K562 (cell line): ENCODE measurements around the gene HCFC1R1. TPM values are rescaled to one million over a fixed set of nuclear protein-coding genes. Genes with fewer than 3 reads are reported as not detected.

Experiments used
- CC2D1A ChIP-seq: fragments of 450-650 bp; IDR thresholded peaks from 2 replicates; pipeline ENCODE4 v1.6.1; 2017; ENCODE audit warnings: mild to moderate bottlenecking
- EP400 ChIP-seq: fragments of 450-650 bp; IDR thresholded peaks from 2 replicates; pipeline ENCODE4 v1.6.1; 2017; ENCODE audit warnings: antibody characterized with exemption, mild to moderate bottlenecking, moderate library complexity
- GTF2F1 ChIP-seq: IDR thresholded peaks from 2 replicates; pipeline ENCODE4 v1.6.1; 2011; ENCODE audit warnings: low read depth, low read length, improper control_type of control experiment
- JUND ChIP-seq, 2 experiments: IDR thresholded peaks; 2 replicates in 1 of 2; 3 replicates in 1 of 2; pipeline ENCODE4 v1.6.1; 2011; ENCODE audit warnings: borderline replicate concordance in 2 of 2, low read depth in 2 of 2, low read length in 2 of 2, improper control_type of control experiment in 1 of 2, missing biosample characterization in 1 of 2, missing genetic modification characterization in 1 of 2, missing genetic modification reagents in 1 of 2
- MTA3 ChIP-seq: fragments of 450-650 bp; formaldehyde crosslinking; IDR thresholded peaks from 2 replicates; pipeline ENCODE4 v1.6.1; 2017; ENCODE audit warnings: mild to moderate bottlenecking, borderline replicate concordance
- MTF1 ChIP-seq: fragments of 250-450 bp; sonication (Bioruptor Pico); IDR thresholded peaks from 2 replicates; pipeline ENCODE4 v1.9.0; 2021; ENCODE audit warnings: moderate library complexity, mild to moderate bottlenecking, inconsistent platforms, borderline replicate concordance
- PHF21A ChIP-seq: fragments of 450-650 bp; IDR thresholded peaks from 2 replicates; pipeline ENCODE4 v1.6.1; 2017; ENCODE audit warnings: low read depth, borderline replicate concordance
- YY1 ChIP-seq, 3 experiments: IDR thresholded peaks; 2 replicates each; pipeline ENCODE4 v1.6.1; 2011; ENCODE audit warnings: low read length in 2 of 3, mild to moderate bottlenecking in 2 of 3, moderate library complexity in 2 of 3, borderline replicate concordance in 1 of 3, control low read depth in 1 of 3, low read depth in 1 of 3; ENCODE audit not compliant: insufficient read depth in 3 of 3, insufficient replicate concordance in 2 of 3, control insufficient read depth in 1 of 3, insufficient read length in 1 of 3; ENCODE audit errors: extremely low read depth in 1 of 3
- ZNF717 ChIP-seq: fragments of 250-450 bp; sonication (Bioruptor Pico); IDR thresholded peaks from 2 replicates; pipeline ENCODE4 v1.5.0; 2021
- polyA plus RNA-seq, 8 experiments: library from polyadenylated mRNA; depleted of rRNA in 4 of 8; stranded (reverse) in 5 of 8; unstranded in 3 of 8; fragments of >200 nt; fragmentation: Nextera tagmentation in 2 of 8; fragmentation: Illumina TruSeq in 1 of 8; extraction: Ambion mirVana in 2 of 8; extraction: Trizol in 1 of 8; gene quantifications; 2 replicates each; pipeline versions ENCODE4 v1.2.1 to v1.2.3, GENCODE V29; 2011 to 2014; ENCODE audit warnings: inconsistent platforms in 1 of 8, missing spikeins in 1 of 8
- total RNA-seq, 7 experiments: library from RNA; depleted of rRNA in 6 of 7; stranded (reverse); fragments of >200 nt in 6 of 7; fragmentation: Illumina TruSeq in 2 of 7; extraction: Trizol in 2 of 7; gene quantifications; 2 replicates each; pipeline versions ENCODE4 v1.2.1 to v1.2.3, GENCODE V29; 2011 to 2021; ENCODE audit warnings: low replicate concordance in 1 of 7
- TF ChIP-seq, protein P1 (sequence below): fragments of 450-650 bp; IDR thresholded peaks from 2 replicates; pipeline ENCODE4 v1.7.0; 2016; ENCODE audit warnings: borderline replicate concordance
- TF ChIP-seq, protein P2 (sequence below): fragments of 250-450 bp; sonication (Bioruptor Pico); IDR thresholded peaks from 2 replicates; pipeline ENCODE4 v1.5.0; 2021; ENCODE audit warnings: mild to moderate bottlenecking, borderline replicate concordance
- TF ChIP-seq, protein P3 (sequence below): IDR thresholded peaks from 2 replicates; pipeline ENCODE4 v1.6.1; 2011; ENCODE audit warnings: borderline replicate concordance, low read depth, mild to moderate bottlenecking, moderate library complexity, low read length; ENCODE audit not compliant: insufficient read depth, poor library complexity, severe bottlenecking
- TF ChIP-seq, protein P4 (sequence below): sonication (generic); formaldehyde crosslinking; IDR thresholded peaks from 2 replicates; pipeline ENCODE4 v1.8.0; 2022; ENCODE audit warnings: mild to moderate bottlenecking, missing genetic modification reagents
- TF ChIP-seq, protein P5 (sequence below): fragments of 450-650 bp; formaldehyde crosslinking; IDR thresholded peaks from 2 replicates; pipeline ENCODE4 v1.4.0; 2020; ENCODE audit warnings: mild to moderate bottlenecking, moderate library complexity

The HCFC1R1 gene
- total and polyA plus RNA-seq, 9 of the 15 experiments (the other 6 are each of a cell fraction or from before 2014, with no cell fraction given): 2.2 to 29.0 (median 11.2) TPM

DNA sequence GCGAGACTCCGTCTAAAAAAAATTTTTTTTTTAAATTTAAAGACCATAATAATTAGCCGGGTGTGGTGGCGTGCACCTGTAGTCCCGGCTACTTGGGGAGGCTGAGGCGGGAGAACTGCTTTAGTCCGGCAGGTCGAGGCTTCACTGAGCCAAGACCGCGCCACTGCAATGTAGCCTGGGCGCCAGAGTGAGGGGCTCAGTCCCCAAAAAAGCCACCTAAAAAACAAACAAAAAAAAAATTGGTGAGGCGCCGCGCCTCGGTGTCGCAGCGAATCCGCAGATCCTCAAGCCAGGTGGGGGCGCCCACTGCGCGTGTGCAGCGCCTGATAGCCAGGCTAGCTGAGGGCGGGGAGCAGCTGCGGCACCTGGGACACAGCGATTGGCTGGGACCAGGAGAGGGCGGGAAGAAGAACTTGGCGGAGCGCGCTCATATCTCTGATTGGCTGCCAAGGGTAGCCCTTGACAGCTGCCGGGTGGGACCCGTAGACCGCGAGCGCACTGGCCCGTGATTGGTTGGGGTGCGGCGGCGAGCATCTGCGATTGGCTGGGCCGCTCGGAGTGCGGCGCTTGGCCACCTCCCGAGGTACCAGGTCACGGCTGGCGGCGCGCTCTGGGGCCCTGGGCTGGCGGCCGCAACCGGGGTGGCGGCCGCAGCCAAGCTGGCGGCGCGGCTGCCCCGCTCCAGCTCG is 20.0 kb downstream of the HCFC1R1 start (continued):
- TF ChIP-seq, protein P1, sequence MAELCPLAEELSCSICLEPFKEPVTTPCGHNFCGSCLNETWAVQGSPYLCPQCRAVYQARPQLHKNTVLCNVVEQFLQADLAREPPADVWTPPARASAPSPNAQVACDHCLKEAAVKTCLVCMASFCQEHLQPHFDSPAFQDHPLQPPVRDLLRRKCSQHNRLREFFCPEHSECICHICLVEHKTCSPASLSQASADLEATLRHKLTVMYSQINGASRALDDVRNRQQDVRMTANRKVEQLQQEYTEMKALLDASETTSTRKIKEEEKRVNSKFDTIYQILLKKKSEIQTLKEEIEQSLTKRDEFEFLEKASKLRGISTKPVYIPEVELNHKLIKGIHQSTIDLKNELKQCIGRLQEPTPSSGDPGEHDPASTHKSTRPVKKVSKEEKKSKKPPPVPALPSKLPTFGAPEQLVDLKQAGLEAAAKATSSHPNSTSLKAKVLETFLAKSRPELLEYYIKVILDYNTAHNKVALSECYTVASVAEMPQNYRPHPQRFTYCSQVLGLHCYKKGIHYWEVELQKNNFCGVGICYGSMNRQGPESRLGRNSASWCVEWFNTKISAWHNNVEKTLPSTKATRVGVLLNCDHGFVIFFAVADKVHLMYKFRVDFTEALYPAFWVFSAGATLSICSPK: no peak
- TF ChIP-seq, protein P2, sequence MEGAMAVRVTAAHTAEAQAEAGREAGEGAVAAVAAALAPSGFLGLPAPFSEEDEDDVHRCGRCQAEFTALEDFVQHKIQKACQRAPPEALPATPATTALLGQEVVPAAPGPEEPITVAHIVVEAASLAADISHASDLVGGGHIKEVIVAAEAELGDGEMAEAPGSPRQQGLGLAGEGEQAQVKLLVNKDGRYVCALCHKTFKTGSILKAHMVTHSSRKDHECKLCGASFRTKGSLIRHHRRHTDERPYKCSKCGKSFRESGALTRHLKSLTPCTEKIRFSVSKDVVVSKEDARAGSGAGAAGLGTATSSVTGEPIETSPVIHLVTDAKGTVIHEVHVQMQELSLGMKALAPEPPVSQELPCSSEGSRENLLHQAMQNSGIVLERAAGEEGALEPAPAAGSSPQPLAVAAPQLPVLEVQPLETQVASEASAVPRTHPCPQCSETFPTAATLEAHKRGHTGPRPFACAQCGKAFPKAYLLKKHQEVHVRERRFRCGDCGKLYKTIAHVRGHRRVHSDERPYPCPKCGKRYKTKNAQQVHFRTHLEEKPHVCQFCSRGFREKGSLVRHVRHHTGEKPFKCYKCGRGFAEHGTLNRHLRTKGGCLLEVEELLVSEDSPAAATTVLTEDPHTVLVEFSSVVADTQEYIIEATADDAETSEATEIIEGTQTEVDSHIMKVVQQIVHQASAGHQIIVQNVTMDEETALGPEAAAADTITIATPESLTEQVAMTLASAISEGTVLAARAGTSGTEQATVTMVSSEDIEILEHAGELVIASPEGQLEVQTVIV: no peak
- TF ChIP-seq MTF1 (no peak), YY1 (IDR thresholded peaks at IDR 0.05; ENCODE audit: borderline replicate concordance in 1 of 3, control insufficient read depth in 1 of 3, extremely low read depth in 1 of 3, insufficient read depth in 3 of 3, insufficient read length in 1 of 3, insufficient replicate concordance in 2 of 3, low read depth in 1 of 3, low read length in 2 of 3) (peak in 2 of 3 experiments; percentile 22 to 27), GTF2F1 (no peak), CC2D1A (peak; percentile 76), EP400 (no peak; the same call in 1 of the 2 replicates), ZNF717 (CRISPR knock-in tag) (no peak), MTA3 (peak; percentile 59; the same call in 1 of the 2 replicates), PHF21A (peak; percentile 86; the same call in 1 of the 2 replicates), JUND (IDR thresholded peaks at IDR 0.05; ENCODE audit: borderline replicate concordance, low read depth, low read length) (peak; percentile 68), JUND (tag; IDR thresholded peaks at IDR 0.05; ENCODE audit: borderline replicate concordance, low read depth, low read length) (peak; percentile 58; the same call in 1 of the 3 replicates)
- TF ChIP-seq, protein P3, sequence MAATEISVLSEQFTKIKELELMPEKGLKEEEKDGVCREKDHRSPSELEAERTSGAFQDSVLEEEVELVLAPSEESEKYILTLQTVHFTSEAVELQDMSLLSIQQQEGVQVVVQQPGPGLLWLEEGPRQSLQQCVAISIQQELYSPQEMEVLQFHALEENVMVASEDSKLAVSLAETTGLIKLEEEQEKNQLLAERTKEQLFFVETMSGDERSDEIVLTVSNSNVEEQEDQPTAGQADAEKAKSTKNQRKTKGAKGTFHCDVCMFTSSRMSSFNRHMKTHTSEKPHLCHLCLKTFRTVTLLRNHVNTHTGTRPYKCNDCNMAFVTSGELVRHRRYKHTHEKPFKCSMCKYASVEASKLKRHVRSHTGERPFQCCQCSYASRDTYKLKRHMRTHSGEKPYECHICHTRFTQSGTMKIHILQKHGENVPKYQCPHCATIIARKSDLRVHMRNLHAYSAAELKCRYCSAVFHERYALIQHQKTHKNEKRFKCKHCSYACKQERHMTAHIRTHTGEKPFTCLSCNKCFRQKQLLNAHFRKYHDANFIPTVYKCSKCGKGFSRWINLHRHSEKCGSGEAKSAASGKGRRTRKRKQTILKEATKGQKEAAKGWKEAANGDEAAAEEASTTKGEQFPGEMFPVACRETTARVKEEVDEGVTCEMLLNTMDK: peak; percentile 66
- TF ChIP-seq, protein P4, sequence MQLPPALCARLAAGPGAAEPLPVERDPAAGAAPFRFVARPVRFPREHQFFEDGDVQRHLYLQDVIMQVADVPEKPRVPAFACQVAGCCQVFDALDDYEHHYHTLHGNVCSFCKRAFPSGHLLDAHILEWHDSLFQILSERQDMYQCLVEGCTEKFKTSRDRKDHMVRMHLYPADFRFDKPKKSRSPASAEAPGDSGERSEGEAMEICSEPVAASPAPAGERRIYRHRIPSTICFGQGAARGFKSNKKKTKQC: no peak
- TF ChIP-seq, protein P5, sequence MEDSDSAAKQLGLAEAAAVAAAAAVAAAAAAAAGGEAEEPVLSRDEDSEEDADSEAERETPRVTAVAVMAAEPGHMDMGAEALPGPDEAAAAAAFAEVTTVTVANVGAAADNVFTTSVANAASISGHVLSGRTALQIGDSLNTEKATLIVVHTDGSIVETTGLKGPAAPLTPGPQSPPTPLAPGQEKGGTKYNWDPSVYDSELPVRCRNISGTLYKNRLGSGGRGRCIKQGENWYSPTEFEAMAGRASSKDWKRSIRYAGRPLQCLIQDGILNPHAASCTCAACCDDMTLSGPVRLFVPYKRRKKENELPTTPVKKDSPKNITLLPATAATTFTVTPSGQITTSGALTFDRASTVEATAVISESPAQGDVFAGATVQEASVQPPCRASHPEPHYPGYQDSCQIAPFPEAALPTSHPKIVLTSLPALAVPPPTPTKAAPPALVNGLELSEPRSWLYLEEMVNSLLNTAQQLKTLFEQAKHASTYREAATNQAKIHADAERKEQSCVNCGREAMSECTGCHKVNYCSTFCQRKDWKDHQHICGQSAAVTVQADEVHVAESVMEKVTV (CRISPR knock-in tag): peak; percentile 90
